ENCODE measurements around the gene SPG7. TPM values are rescaled to one million over a fixed set of nuclear protein-coding genes. Genes with fewer than 3 reads are reported as not detected.

The SPG7 gene
- polyA plus RNA-seq, 1 experiment = 50.1 TPM

GRCh38 chr16:89600427-89600826 is 92.2 kb downstream of the SPG7 start:
- TF ChIP-seq, protein P1, sequence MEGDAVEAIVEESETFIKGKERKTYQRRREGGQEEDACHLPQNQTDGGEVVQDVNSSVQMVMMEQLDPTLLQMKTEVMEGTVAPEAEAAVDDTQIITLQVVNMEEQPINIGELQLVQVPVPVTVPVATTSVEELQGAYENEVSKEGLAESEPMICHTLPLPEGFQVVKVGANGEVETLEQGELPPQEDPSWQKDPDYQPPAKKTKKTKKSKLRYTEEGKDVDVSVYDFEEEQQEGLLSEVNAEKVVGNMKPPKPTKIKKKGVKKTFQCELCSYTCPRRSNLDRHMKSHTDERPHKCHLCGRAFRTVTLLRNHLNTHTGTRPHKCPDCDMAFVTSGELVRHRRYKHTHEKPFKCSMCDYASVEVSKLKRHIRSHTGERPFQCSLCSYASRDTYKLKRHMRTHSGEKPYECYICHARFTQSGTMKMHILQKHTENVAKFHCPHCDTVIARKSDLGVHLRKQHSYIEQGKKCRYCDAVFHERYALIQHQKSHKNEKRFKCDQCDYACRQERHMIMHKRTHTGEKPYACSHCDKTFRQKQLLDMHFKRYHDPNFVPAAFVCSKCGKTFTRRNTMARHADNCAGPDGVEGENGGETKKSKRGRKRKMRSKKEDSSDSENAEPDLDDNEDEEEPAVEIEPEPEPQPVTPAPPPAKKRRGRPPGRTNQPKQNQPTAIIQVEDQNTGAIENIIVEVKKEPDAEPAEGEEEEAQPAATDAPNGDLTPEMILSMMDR (IDR thresholded peaks at IDR 0.05; ENCODE audit: low read depth, low read length) = no peak
- H3K4me3 ChIP-seq (ENCODE audit: low read depth, low read length) = no peak overlapping the region
- no peaks in the 10 kb centered on the region for H3K27me3 ChIP-seq (ENCODE audit: control insufficient read depth, insufficient read depth, low read length)
- no peak overlapping the region for H3K27ac ChIP-seq (ENCODE audit: low read depth, low read length)
- peaks cover 3% of the 10 kb centered on the region; the same call in 1 of the 2 replicates for H3K9me3 ChIP-seq (ENCODE audit: control insufficient read depth, insufficient read depth, low read length)
- ChIA-PET CTCF (no interaction called here), POLR2A (interaction anchor here (0.6 kb wide), 1 partner anchor 77 kb away, joined by 10 read pairs; no protein-coding TSS in a partner anchor)
- no peak for DNase-seq (ENCODE audit: low read depth, low spot score)

GRCh38 chr16:89600956-89601355 is 92.8 kb downstream of the SPG7 start:
- Histone ChIP-seq H3K9me3 (ENCODE audit: control insufficient read depth, insufficient read depth, low read length) (no peaks in the 10 kb centered on the region; the same call in 1 of the 2 replicates), H3K27ac (ENCODE audit: low read depth, low read length) (no peak overlapping the region), H3K27me3 (ENCODE audit: control insufficient read depth, insufficient read depth, low read length) (no peaks in the 10 kb centered on the region), H3K4me3 (ENCODE audit: low read depth, low read length) (no peak overlapping the region)
- DNase-seq (ENCODE audit: low read depth, low spot score) = no peak
- POLR2A ChIA-PET = interaction anchor here (0.5 kb wide), 1 partner anchor 25 kb away, joined by 7 read pairs; the partner anchor contains the start of gene CPNE7
- CTCF ChIA-PET = no interaction called here
- TF ChIP-seq, protein P1 (IDR thresholded peaks at IDR 0.05; ENCODE audit: low read depth, low read length) = no peak

DNA sequence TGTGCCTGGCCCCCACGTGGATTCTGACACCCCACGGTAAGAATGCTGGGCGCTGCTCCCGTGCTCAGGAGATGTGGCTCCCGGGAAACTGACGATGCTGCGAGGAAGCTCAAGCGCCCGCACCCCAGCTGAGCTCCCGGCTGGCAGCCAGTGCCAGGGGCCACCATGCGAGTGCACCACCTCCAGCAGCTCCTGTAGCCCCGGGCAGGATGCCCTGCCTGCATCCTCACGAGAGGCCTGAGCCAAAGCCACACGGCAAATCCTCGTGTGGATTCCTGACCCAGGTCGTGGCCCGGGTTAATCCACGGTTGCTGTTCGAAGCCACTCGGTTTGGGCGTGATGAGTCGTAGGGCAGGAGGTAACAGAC is 93.7 kb downstream of the SPG7 start:
- Histone ChIP-seq H3K9me3 (ENCODE audit: control insufficient read depth, insufficient read depth, low read length) (no peaks in the 10 kb centered on the region; the same call in 1 of the 2 replicates), H3K27ac (ENCODE audit: low read depth, low read length) (peak overlapping the region; percentile 77), H3K4me3 (ENCODE audit: low read depth, low read length) (no peak overlapping the region), H3K27me3 (ENCODE audit: control insufficient read depth, insufficient read depth, low read length) (no peaks in the 10 kb centered on the region)
- DNase-seq (ENCODE audit: low read depth, low spot score) = no peak
- CTCF ChIA-PET = no interaction called here
- TF ChIP-seq, protein P1 (IDR thresholded peaks at IDR 0.05; ENCODE audit: low read depth, low read length) = no peak
- POLR2A ChIA-PET = interaction anchor here (0.8 to 1.9 kb wide), 5 partner anchors 14 to 38 kb away, joined by 3 to 17 read pairs (median 3); partner anchors contain the start of gene CPNE7

DNA sequence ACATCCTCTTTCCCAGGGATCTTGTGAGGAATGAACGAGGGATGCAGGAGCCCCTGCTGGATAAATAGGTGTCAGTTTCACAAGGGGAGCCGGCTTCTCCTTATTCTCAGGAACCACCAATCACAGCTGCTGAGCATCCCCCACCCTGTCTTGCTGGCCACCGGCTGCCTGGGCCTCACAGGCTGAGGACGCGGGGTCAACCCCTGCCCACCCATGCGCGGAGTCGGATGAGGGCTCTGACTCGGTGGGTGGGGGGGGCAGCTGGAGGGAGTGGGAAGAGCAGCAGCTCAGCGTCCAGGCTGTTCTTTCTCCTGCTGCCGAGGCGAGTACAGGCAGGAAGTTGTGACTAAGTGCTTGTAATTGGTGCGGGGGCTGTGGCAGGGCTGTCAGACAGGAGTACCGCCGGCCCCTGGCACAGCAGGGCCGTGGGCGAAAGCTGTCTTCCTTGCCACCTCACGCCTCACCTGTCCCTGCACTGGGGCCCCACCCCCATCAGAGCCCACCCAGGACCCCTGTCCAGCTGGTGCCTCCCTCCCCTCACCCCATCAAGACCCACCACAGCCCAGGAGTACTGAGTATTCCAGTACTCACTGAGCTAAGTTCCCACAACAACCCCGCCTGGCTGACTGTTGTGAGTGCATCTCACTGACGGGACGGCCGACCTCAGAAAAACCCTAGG is 94.2 kb downstream of the SPG7 start:
- ChIA-PET CTCF (interaction anchor here (0.7 kb wide), 1 partner anchor 14 kb away, joined by 3 read pairs; no protein-coding TSS in a partner anchor), POLR2A (interaction anchor here (0.6 to 1.9 kb wide), 6 partner anchors 13 to 38 kb away, joined by 3 to 17 read pairs (median 4); partner anchors contain the start of gene CPNE7)
- Histone ChIP-seq H3K4me3 (ENCODE audit: low read depth, low read length) (peak overlapping the region; percentile 22), H3K27me3 (ENCODE audit: control insufficient read depth, insufficient read depth, low read length) (no peaks in the 10 kb centered on the region), H3K9me3 (ENCODE audit: control insufficient read depth, insufficient read depth, low read length) (no peaks in the 10 kb centered on the region; the same call in 1 of the 2 replicates), H3K27ac (ENCODE audit: low read depth, low read length) (peak overlapping the region; percentile 77)
- TF ChIP-seq, protein P1 (IDR thresholded peaks at IDR 0.05; ENCODE audit: low read depth, low read length) = 0 out of 2 replicates have a peak, but pooled peaks have one; percentile 12
- peak; percentile 72 for DNase-seq (ENCODE audit: low read depth, low spot score)
